CD4-positive, alpha-beta T cell (primary cell): ENCODE measurements around the gene BTBD9. TPM values are rescaled to one million over a fixed set of nuclear protein-coding genes. Genes with fewer than 3 reads are reported as not detected.

ENCODE experiments used
- ATAC-seq: fragments of 200-7000 bp; cut with Tn5 transposase; one replicate; pipeline ENCODE4 v1.10.0; 2022; ENCODE audit warnings: mild to moderate bottlenecking; ENCODE audit not compliant: poor library complexity
- CTCF ChIA-PET: fragments of 350-600 bp; sonication (Branson Sonifier 250); formaldehyde crosslinking; loops from one replicate; lab custom pipeline; 2021; ENCODE audit warnings: antibody characterized with exemption, inconsistent platforms; lab: Charles Lee
- POLR2A ChIA-PET: fragments of 350-600 bp; sonication (Branson Sonifier 250); formaldehyde crosslinking; loops from one replicate; lab custom pipeline; 2021; ENCODE audit warnings: antibody characterized with exemption, inconsistent platforms; lab: Charles Lee
- DNase-seq, 14 experiments: peaks; one replicate each; pipeline ENCODE4 v3.0.0-alpha.2; 2013 to 2020; ENCODE audit warnings: mixed read lengths in 2 of 14
- H3K27ac ChIP-seq, 2 donors: one replicate each; pipeline versions ENCODE4 v1.5.1 to v1.7.0; 2013; ENCODE audit warnings: low read length in 2 of 2, low read depth in 1 of 2, mild to moderate bottlenecking in 1 of 2
- H3K27me3 ChIP-seq, 2 experiments: 1 replicate in 1 of 2; 2 replicates in 1 of 2; pipeline versions ENCODE4 v1.6.1 to v1.7.0; 2013; ENCODE audit warnings: low read length in 2 of 2, control low read depth in 1 of 2, mild to moderate bottlenecking in 1 of 2, moderate library complexity in 1 of 2; ENCODE audit not compliant: insufficient read depth in 2 of 2, control insufficient read depth in 1 of 2
- H3K36me3 ChIP-seq: one replicate; pipeline ENCODE4 v1.6.1; 2013; ENCODE audit warnings: low read length, control low read depth; ENCODE audit not compliant: insufficient read depth
- H3K4me1 ChIP-seq: one replicate; pipeline ENCODE4 v1.6.1; 2013; ENCODE audit warnings: low read length, control low read depth; ENCODE audit not compliant: insufficient read depth
- H3K4me3 ChIP-seq: one replicate; pipeline ENCODE4 v1.5.1; 2013; ENCODE audit warnings: mild to moderate bottlenecking, low read length, moderate library complexity
- H3K9me3 ChIP-seq, 2 experiments: 1 replicate in 1 of 2; 2 replicates in 1 of 2; pipeline versions ENCODE4 v1.6.1 to v1.7.0; 2013; ENCODE audit warnings: low read length in 2 of 2, mild to moderate bottlenecking in 2 of 2, control low read depth in 1 of 2, moderate library complexity in 1 of 2; ENCODE audit not compliant: control insufficient read depth in 1 of 2, insufficient read depth in 1 of 2
- H3K27ac Mint-ChIP-seq: one replicate; pipeline ENCODE4 v1.8.0; 2020; ENCODE audit warnings: mixed read lengths
- H3K27me3 Mint-ChIP-seq: one replicate; pipeline ENCODE4 v1.8.0; 2021; ENCODE audit warnings: mixed read lengths
- H3K36me3 Mint-ChIP-seq: one replicate; pipeline ENCODE4 v1.8.0; 2021; ENCODE audit warnings: low read depth, mixed read lengths
- H3K4me1 Mint-ChIP-seq: one replicate; pipeline ENCODE4 v1.8.0; 2021; ENCODE audit warnings: low read depth, mixed read lengths
- H3K4me3 Mint-ChIP-seq: one replicate; pipeline ENCODE4 v1.8.0; 2020; ENCODE audit warnings: mild to moderate bottlenecking, mixed read lengths
- H3K9me3 Mint-ChIP-seq: one replicate; pipeline ENCODE4 v1.8.0; 2020; ENCODE audit warnings: mixed read lengths
- intact Hi-C, 2 experiments: fragments of 100-400 bp; cut with DNase I in 1 of 2; cut with micrococcal nuclease in 1 of 2; formaldehyde crosslinking; loops; one replicate each; pipeline versions ENCODE4 v1.15.1 to v1.9.0; 2023 to 2025; cut with DNase I, micrococcal nuclease
- total RNA-seq, 174 experiments: library from RNA in 2 of 174; stranded (reverse) in 2 of 174; gene quantifications; one replicate each; pipeline ENCODE4 v1.2.3 and lab custom pipeline; 2021 to 2026
- TF ChIP-seq, protein P1 (sequence below): fragments of 200-600 bp; IDR thresholded peaks from one replicate; pipeline ENCODE4 v1.8.0; 2022; ENCODE audit warnings: antibody characterized with exemption, mild to moderate bottlenecking

BTBD9 gene
- total RNA-seq, 2 experiments from 2014 or later, result 58.7 to 59.3 TPM

GRCh38 chr6:38144365-38144945, 495.3 kb downstream of the BTBD9 start:
- no peaks in the 10 kb centered on the region for H3K27me3 Mint-ChIP-seq
- peaks cover 37% of the 10 kb centered on the region for H3K36me3 Mint-ChIP-seq
- ChIA-PET POLR2A (interaction anchor here (1.2 kb wide), 1 partner anchor 325 kb away, joined by 3 read pairs; the partner anchor contains the start of gene ZFAND3), CTCF (no interaction called here)
- ATAC-seq, result no peak
- no peak overlapping the region for H3K27ac Mint-ChIP-seq
- H3K4me3 Mint-ChIP-seq, result no peak overlapping the region
- Histone ChIP-seq H3K4me3 (no peak overlapping the region), H3K27me3 (no peaks in the 10 kb centered on the region), H3K9me3 (no peaks in the 10 kb centered on the region), H3K27ac (no peak overlapping the region), H3K36me3 (peaks cover 11% of the 10 kb centered on the region), H3K4me1 (no peaks in the 10 kb centered on the region)
- intact Hi-C loops, result no loop called here
- TF ChIP-seq, protein P1, sequence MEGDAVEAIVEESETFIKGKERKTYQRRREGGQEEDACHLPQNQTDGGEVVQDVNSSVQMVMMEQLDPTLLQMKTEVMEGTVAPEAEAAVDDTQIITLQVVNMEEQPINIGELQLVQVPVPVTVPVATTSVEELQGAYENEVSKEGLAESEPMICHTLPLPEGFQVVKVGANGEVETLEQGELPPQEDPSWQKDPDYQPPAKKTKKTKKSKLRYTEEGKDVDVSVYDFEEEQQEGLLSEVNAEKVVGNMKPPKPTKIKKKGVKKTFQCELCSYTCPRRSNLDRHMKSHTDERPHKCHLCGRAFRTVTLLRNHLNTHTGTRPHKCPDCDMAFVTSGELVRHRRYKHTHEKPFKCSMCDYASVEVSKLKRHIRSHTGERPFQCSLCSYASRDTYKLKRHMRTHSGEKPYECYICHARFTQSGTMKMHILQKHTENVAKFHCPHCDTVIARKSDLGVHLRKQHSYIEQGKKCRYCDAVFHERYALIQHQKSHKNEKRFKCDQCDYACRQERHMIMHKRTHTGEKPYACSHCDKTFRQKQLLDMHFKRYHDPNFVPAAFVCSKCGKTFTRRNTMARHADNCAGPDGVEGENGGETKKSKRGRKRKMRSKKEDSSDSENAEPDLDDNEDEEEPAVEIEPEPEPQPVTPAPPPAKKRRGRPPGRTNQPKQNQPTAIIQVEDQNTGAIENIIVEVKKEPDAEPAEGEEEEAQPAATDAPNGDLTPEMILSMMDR, result no peak
- DNase-seq, result no peak
- no peaks in the 10 kb centered on the region for H3K9me3 Mint-ChIP-seq
- H3K4me1 Mint-ChIP-seq, result peaks cover 14% of the 10 kb centered on the region

GRCh38 chr6:38143191-38144150, 496.3 kb downstream of the BTBD9 start:
- peaks cover 43% of the 10 kb centered on the region for H3K36me3 Mint-ChIP-seq
- ATAC-seq (no peak), DNase-seq (no peak)
- H3K4me1 Mint-ChIP-seq, result peaks cover 14% of the 10 kb centered on the region
- Histone ChIP-seq H3K4me1 (no peaks in the 10 kb centered on the region), H3K4me3 (no peak overlapping the region), H3K9me3 (no peaks in the 10 kb centered on the region), H3K27me3 (no peaks in the 10 kb centered on the region), H3K36me3 (peaks cover 11% of the 10 kb centered on the region), H3K27ac (no peak overlapping the region)
- intact Hi-C loops, result no loop called here
- CTCF ChIA-PET, result no interaction called here
- no peaks in the 10 kb centered on the region for H3K27me3 Mint-ChIP-seq
- no peaks in the 10 kb centered on the region for H3K9me3 Mint-ChIP-seq
- no peak overlapping the region for H3K27ac Mint-ChIP-seq
- TF ChIP-seq, protein P1, result no peak
- H3K4me3 Mint-ChIP-seq, result no peak overlapping the region
- POLR2A ChIA-PET, result interaction anchor here (1.2 kb wide), 1 partner anchor 324 kb away, joined by 3 read pairs; the partner anchor contains the start of gene ZFAND3

- CTCF ChIA-PET, result no interaction called here
- Histone ChIP-seq H3K27ac (no peak overlapping the region), H3K9me3 (no peaks in the 10 kb centered on the region), H3K27me3 (no peaks in the 10 kb centered on the region), H3K36me3 (peaks cover 6% of the 10 kb centered on the region), H3K4me3 (no peak overlapping the region), H3K4me1 (no peaks in the 10 kb centered on the region)
- Mint-ChIP-seq H3K27ac (no peak overlapping the region), H3K4me3 (no peak overlapping the region), H3K36me3 (peaks cover 37% of the 10 kb centered on the region), H3K27me3 (no peaks in the 10 kb centered on the region), H3K4me1 (peaks cover 9% of the 10 kb centered on the region), H3K9me3 (no peaks in the 10 kb centered on the region)
- TF ChIP-seq, protein P1, result no peak
- no peak for DNase-seq
- no peak for ATAC-seq
- intact Hi-C loops, result no loop called here
- POLR2A ChIA-PET, result no interaction called here
These were observed 497.4 kb downstream of the BTBD9 start for GRCh38 chr6:38142178-38142902.
